IMR-90 (cell line): ENCODE measurements around the gene DNMT1. TPM values are rescaled to one million over a fixed set of nuclear protein-coding genes. Genes with fewer than 3 reads are reported as not detected.

Experiments used
- ATAC-seq: fragments of 200-7000 bp; cut with Tn5 transposase; 2 replicates; pipeline ENCODE4 v1.9.1; 2020; ENCODE audit warnings: low read depth, mild to moderate bottlenecking, moderate library complexity
- BruUV-seq: library from RNA; stranded (reverse); fragments of 400-500 nt; replicated peaks from 2 replicates; lab custom pipeline; 2021; lab: Mats Ljungman, UMichigan
- CTCF ChIA-PET: fragments of 300-600 bp; formaldehyde crosslinking; extraction: SDS; loops from one replicate; lab custom pipeline; 2021; ENCODE audit warnings: antibody characterized with exemption; lab: Yijun Ruan, JAX
- POLR2A ChIA-PET: fragments of 300-600 bp; sonication (Branson Sonifier 250); formaldehyde crosslinking; loops from one replicate; lab custom pipeline; 2022; ENCODE audit warnings: antibody characterized with exemption; ENCODE audit not compliant: unreplicated experiment; lab: Charles Lee
- DNase-seq: peaks from one replicate; pipeline ENCODE4 v3.0.0; 2013
- H2AFZ ChIP-seq: replicated peaks from 2 replicates; pipeline ENCODE3; 2013; ENCODE audit warnings: low read length, mild to moderate bottlenecking; ENCODE audit not compliant: poor library complexity
- H2AK5ac ChIP-seq: 2 replicates; pipeline ENCODE4 v1.6.1; 2013; ENCODE audit warnings: low read depth, low read length, inconsistent platforms
- H2AK9ac ChIP-seq: replicated peaks from 2 replicates; pipeline ENCODE3; 2013; ENCODE audit warnings: mild to moderate bottlenecking, low read depth, low read length, moderate library complexity; ENCODE audit not compliant: poor library complexity
- H2BK120ac ChIP-seq: 2 replicates; pipeline ENCODE4 v1.6.1; 2013; ENCODE audit warnings: low read depth, low read length, inconsistent platforms
- H2BK15ac ChIP-seq: 3 replicates; pipeline ENCODE4 v1.6.1; 2013; ENCODE audit warnings: low read depth, low read length, inconsistent platforms
- H2BK20ac ChIP-seq: 2 replicates; pipeline ENCODE4 v1.6.1; 2013; ENCODE audit warnings: low read depth, mild to moderate bottlenecking, inconsistent platforms, low read length, moderate library complexity
- H2BK5ac ChIP-seq: 2 replicates; pipeline ENCODE4 v1.6.1; 2013; ENCODE audit warnings: mild to moderate bottlenecking, low read depth, low read length, inconsistent platforms; ENCODE audit not compliant: poor library complexity, severe bottlenecking
- H3K14ac ChIP-seq: replicated peaks from 2 replicates; pipeline ENCODE4 v1.6.1; 2013; ENCODE audit warnings: low read depth, low read length, inconsistent platforms
- H3K18ac ChIP-seq: 2 replicates; pipeline ENCODE4 v1.6.1; 2013; ENCODE audit warnings: low read depth, low read length, control low read depth
- H3K23ac ChIP-seq: 2 replicates; pipeline ENCODE4 v1.6.1; 2013; ENCODE audit warnings: low read depth, low read length, inconsistent platforms
- H3K27ac ChIP-seq: 2 replicates; pipeline ENCODE4 v1.5.1; 2013; ENCODE audit warnings: mild to moderate bottlenecking, control low read depth, low read length; ENCODE audit not compliant: insufficient read depth
- H3K27me3 ChIP-seq: 2 replicates; pipeline ENCODE4 v1.6.1; 2013; ENCODE audit warnings: low read length; ENCODE audit not compliant: control insufficient read depth, insufficient read depth
- H3K36me3 ChIP-seq: 2 replicates; pipeline ENCODE4 v1.6.1; 2013; ENCODE audit warnings: low read length, mixed read lengths; ENCODE audit not compliant: control insufficient read depth, insufficient read depth
- H3K4ac ChIP-seq: 2 replicates; pipeline ENCODE4 v1.6.1; 2013; ENCODE audit warnings: low read depth, low read length, inconsistent platforms
- H3K4me1 ChIP-seq: 2 replicates; pipeline ENCODE4 v1.6.1; 2013; ENCODE audit warnings: low read length, mixed read lengths; ENCODE audit not compliant: control insufficient read depth, insufficient read depth
- H3K4me2 ChIP-seq: 2 replicates; pipeline ENCODE4 v1.6.1; 2013; ENCODE audit warnings: low read depth, mild to moderate bottlenecking, control low read depth, low read length, moderate library complexity
- H3K4me3 ChIP-seq: 2 replicates; pipeline ENCODE4 v1.5.1; 2013; ENCODE audit warnings: low read depth, mild to moderate bottlenecking, control low read depth, low read length, moderate library complexity; ENCODE audit not compliant: insufficient read depth
- H3K56ac ChIP-seq: 2 replicates; pipeline ENCODE4 v1.6.1; 2013; ENCODE audit warnings: low read length, inconsistent platforms; ENCODE audit not compliant: insufficient read depth; ENCODE audit errors: extremely low read depth
- H3K79me1 ChIP-seq, 2 experiments: 2 replicates each; pipeline ENCODE4 v1.6.1; 2013; ENCODE audit warnings: low read length in 2 of 2, inconsistent platforms in 1 of 2, low read depth in 1 of 2
- H3K9ac ChIP-seq: 2 replicates; pipeline ENCODE4 v1.6.1; 2013; ENCODE audit warnings: low read depth, low read length, control low read depth
- H3K9me1 ChIP-seq: 2 replicates; pipeline ENCODE4 v1.6.1; 2013; ENCODE audit warnings: low read length, inconsistent platforms; ENCODE audit not compliant: insufficient read depth
- H3K9me3 ChIP-seq: 2 replicates; pipeline ENCODE4 v1.6.1; 2013; ENCODE audit warnings: low read length; ENCODE audit not compliant: control insufficient read depth, insufficient read depth
- H4K20me1 ChIP-seq: 2 replicates; pipeline ENCODE4 v1.6.1; 2013; ENCODE audit warnings: low read length, inconsistent platforms; ENCODE audit not compliant: insufficient read depth
- H4K5ac ChIP-seq: 2 replicates; pipeline ENCODE4 v1.6.1; 2013; ENCODE audit warnings: mild to moderate bottlenecking, low read depth, low read length, control low read depth
- H4K8ac ChIP-seq, 2 experiments: 2 replicates each; pipeline ENCODE4 v1.6.1; 2013; ENCODE audit warnings: low read depth in 2 of 2, low read length in 2 of 2, control low read depth in 1 of 2, inconsistent platforms in 1 of 2
- H4K91ac ChIP-seq: 2 replicates; pipeline ENCODE4 v1.6.1; 2013; ENCODE audit warnings: low read depth, low read length, inconsistent platforms; ENCODE audit not compliant: insufficient read depth
- BHLHE40 ChIP-seq: fragments of 150-350 bp; IDR thresholded peaks from 2 replicates; pipeline ENCODE4 v1.6.1; 2016; ENCODE audit warnings: mild to moderate bottlenecking, low read depth, low read length
- CHD1 ChIP-seq: IDR thresholded peaks from 2 replicates; pipeline ENCODE4 v1.6.1; 2012; ENCODE audit warnings: low read depth, low read length, improper control_type of control experiment
- FOS ChIP-seq: fragments of 150-350 bp; IDR thresholded peaks from 2 replicates; pipeline ENCODE4 v1.6.1; 2016; ENCODE audit warnings: low read depth, low read length
- MAFK ChIP-seq: IDR thresholded peaks from 2 replicates; pipeline ENCODE4 v1.6.1; 2012; ENCODE audit warnings: low read depth, low read length, improper control_type of control experiment
- MAZ ChIP-seq: IDR thresholded peaks from 2 replicates; pipeline ENCODE4 v1.6.1; 2012; ENCODE audit warnings: low read depth, mild to moderate bottlenecking, low read length, improper control_type of control experiment, moderate library complexity, borderline replicate concordance
- NFE2L2 ChIP-seq: fragments of 150-350 bp; IDR thresholded peaks from 2 replicates; pipeline ENCODE4 v1.6.1; 2016; ENCODE audit warnings: low read depth, mild to moderate bottlenecking, low read length
- RFX5 ChIP-seq: IDR thresholded peaks from 2 replicates; pipeline ENCODE4 v1.8.0; 2012; ENCODE audit warnings: low read depth, mild to moderate bottlenecking, low read length, moderate library complexity
- WGBS, 2 experiments: methylation state at CpG; one replicate each; pipeline versions ENCODE4 v1.1.5 to v1.1.7; 2013; ENCODE audit warnings: missing lambda C conversion rate in 2 of 2; ENCODE audit not compliant: insufficient read length in 1 of 2; ENCODE audit errors: extremely low coverage in 2 of 2; 5-methylcytosine and 5-hydroxymethylcytosine counted together
- dilution Hi-C: fragments of 300-500 bp; cut with HindIII; formaldehyde crosslinking; loops from one replicate; pipeline ENCODE4 v1.14.3; 2018; ENCODE audit warnings: low sequenced_read_pairs; ENCODE audit not compliant: unreplicated experiment
- in situ Hi-C: fragments of 300-500 bp; cut with MboI; formaldehyde crosslinking; loops from 3 replicates; pipeline ENCODE4 v1.14.3; 2019; ENCODE audit warnings: low sequenced_read_pairs, inconsistent platforms, mixed read lengths
- intact Hi-C: fragments of 100-400 bp; cut with micrococcal nuclease; formaldehyde crosslinking; loops from 2 replicates; pipeline ENCODE4 v1.10.0; 2022
- polyA plus RNA-seq, 3 experiments: library from polyadenylated mRNA; depleted of rRNA; stranded (reverse); fragments of >200 nt; gene quantifications; 2 replicates each; pipeline ENCODE4 v1.2.3, GENCODE V29; 2012; ENCODE audit warnings: low replicate concordance in 1 of 3
- total RNA-seq: library from RNA; depleted of rRNA; stranded (reverse); fragments of >200 nt; gene quantifications from 2 replicates; pipeline ENCODE4 v1.2.3, GENCODE V29; 2012
- TF ChIP-seq, protein P1 (sequence below): fragments of 150-350 bp; IDR thresholded peaks from 2 replicates; pipeline ENCODE4 v1.6.1; 2017; ENCODE audit warnings: mild to moderate bottlenecking, antibody characterized with exemption, low read length, low read depth
- TF ChIP-seq, protein P2 (sequence below): conservative IDR thresholded peaks from 2 replicates; pipeline ENCODE4 v1.5.1; 2012; ENCODE audit warnings: mild to moderate bottlenecking, low read depth, low read length, improper control_type of control experiment

DNMT1 gene
- total and polyA plus RNA-seq, 2 of the 4 experiments (the other 2 are of a cell fraction), result 26.2 to 83.6 TPM

DNA sequence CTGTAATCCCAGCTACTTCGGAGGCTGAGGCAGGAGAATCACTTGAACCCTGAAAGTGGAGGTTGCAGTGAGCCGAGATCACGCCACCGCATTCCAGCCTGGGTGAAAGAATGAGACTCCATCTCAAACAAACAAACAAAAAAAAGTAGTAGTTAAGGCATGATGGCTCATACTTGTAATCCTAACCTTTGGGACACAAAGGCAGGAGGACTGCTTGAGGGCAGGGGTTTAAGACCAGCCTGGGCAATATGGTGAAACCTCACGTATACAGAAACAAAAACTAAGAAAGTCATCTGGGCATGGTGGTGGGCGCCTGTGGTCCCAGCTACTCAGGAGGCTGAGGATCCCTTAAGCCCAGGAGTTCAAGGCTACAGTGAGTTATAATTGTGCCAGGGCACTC is 1.8 kb downstream of the DNMT1 start:
- Histone ChIP-seq H4K91ac (no peak overlapping the region), H4K8ac (peak overlapping the region in 1 of 2 experiments; percentile 11; a peak in 1 of 4 replicates), H2AK5ac (peak overlapping the region; percentile 78; the same call in 1 of the 2 replicates), H2AFZ (no peak overlapping the region), H2BK5ac (peak overlapping the region; percentile 37), H3K4me1 (peaks cover 9% of the 10 kb centered on the region), H4K20me1 (peaks cover 47% of the 10 kb centered on the region), H3K27ac (peak overlapping the region; percentile 89; the same call in 1 of the 2 replicates), H3K14ac (0 out of 2 replicates have a peak overlapping the region, but pooled peaks have one; percentile 1), H3K79me1 (peaks cover 0 to 48% of the 10 kb centered on the region in 2 experiments; a peak in 3 of 4 replicates), H3K4me2 (no peak overlapping the region; the same call in 1 of the 2 replicates), H4K5ac (no peak overlapping the region), H3K4me3 (no peak overlapping the region), H2BK15ac (no peak overlapping the region; the same call in 2 of the 3 replicates), H2BK120ac (no peak overlapping the region; the same call in 1 of the 2 replicates), H3K9me3 (no peaks in the 10 kb centered on the region), H3K36me3 (peaks cover 2% of the 10 kb centered on the region; the same call in 1 of the 2 replicates), H2AK9ac (no peak overlapping the region), H3K4ac (peak overlapping the region; percentile 40; the same call in 1 of the 2 replicates), H3K18ac (no peak overlapping the region), H3K27me3 (no peaks in the 10 kb centered on the region), H2BK20ac (no peak overlapping the region), H3K56ac (no peak overlapping the region), H3K9me1 (peaks cover 15% of the 10 kb centered on the region), H3K9ac (0 out of 2 replicates have a peak overlapping the region, but pooled peaks have one; percentile 13), H3K23ac (no peak overlapping the region; the same call in 1 of the 2 replicates)
- dilution Hi-C loops (no loop called here), intact Hi-C loops (no loop called here), in situ Hi-C loops (no loop called here)
- ATAC-seq, result no peak
- no CpG with 5 or more reads among the region's 6 CpGs for WGBS, 2 experiments
- no TSS peak for BruUV-seq
- no peak for DNase-seq
- ChIA-PET CTCF (interaction anchor here (1.6 kb wide), 1 partner anchor 57 kb away, joined by 4 read pairs; no protein-coding TSS in a partner anchor), POLR2A (no interaction called here)
- no peak for TF ChIP-seq CHD1
- TF ChIP-seq BHLHE40, result no peak
- TF ChIP-seq, protein P1, sequence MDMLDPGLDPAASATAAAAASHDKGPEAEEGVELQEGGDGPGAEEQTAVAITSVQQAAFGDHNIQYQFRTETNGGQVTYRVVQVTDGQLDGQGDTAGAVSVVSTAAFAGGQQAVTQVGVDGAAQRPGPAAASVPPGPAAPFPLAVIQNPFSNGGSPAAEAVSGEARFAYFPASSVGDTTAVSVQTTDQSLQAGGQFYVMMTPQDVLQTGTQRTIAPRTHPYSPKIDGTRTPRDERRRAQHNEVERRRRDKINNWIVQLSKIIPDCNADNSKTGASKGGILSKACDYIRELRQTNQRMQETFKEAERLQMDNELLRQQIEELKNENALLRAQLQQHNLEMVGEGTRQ, result no peak
- TF ChIP-seq, protein P2, sequence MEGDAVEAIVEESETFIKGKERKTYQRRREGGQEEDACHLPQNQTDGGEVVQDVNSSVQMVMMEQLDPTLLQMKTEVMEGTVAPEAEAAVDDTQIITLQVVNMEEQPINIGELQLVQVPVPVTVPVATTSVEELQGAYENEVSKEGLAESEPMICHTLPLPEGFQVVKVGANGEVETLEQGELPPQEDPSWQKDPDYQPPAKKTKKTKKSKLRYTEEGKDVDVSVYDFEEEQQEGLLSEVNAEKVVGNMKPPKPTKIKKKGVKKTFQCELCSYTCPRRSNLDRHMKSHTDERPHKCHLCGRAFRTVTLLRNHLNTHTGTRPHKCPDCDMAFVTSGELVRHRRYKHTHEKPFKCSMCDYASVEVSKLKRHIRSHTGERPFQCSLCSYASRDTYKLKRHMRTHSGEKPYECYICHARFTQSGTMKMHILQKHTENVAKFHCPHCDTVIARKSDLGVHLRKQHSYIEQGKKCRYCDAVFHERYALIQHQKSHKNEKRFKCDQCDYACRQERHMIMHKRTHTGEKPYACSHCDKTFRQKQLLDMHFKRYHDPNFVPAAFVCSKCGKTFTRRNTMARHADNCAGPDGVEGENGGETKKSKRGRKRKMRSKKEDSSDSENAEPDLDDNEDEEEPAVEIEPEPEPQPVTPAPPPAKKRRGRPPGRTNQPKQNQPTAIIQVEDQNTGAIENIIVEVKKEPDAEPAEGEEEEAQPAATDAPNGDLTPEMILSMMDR, result no peak
- TF ChIP-seq FOS, result no peak
- TF ChIP-seq NFE2L2, result no peak
- no peak for TF ChIP-seq MAZ
- TF ChIP-seq RFX5, result no peak
- TF ChIP-seq MAFK, result no peak
